GM12875 (cell line): ENCODE measurements around the gene MORN1.

Experiments used
- H3K4me3 ChIP-seq: one replicate; pipeline ENCODE4 v1.5.1; 2011; ENCODE audit warnings: low read depth, low read length, control low read depth
- CTCF ChIP-seq: IDR thresholded peaks from 2 replicates; pipeline ENCODE4 v1.5.1; 2011; ENCODE audit warnings: low read depth, mild to moderate bottlenecking, control low read depth, inconsistent platforms, low read length, moderate library complexity, borderline replicate concordance; ENCODE audit not compliant: insufficient read depth

MORN1 gene

GRCh38 chr1:2358651-2359640 lies 32.4 kb downstream of the MORN1 start:
- TF ChIP-seq CTCF = no peak

GRCh38 chr1:2358072-2358471 lies 33.3 kb downstream of the MORN1 start:
- no peak overlapping the region for H3K4me3 ChIP-seq
- no peak for TF ChIP-seq CTCF

More at GRCh38 chr1:2358651-2359640, 32.4 kb downstream of the MORN1 start:
- H3K4me3 ChIP-seq = no peak overlapping the region

GRCh38 chr1:2356911-2357845 lies 34.2 kb downstream of the MORN1 start:
- TF ChIP-seq CTCF = no peak
- H3K4me3 ChIP-seq = no peak overlapping the region

- TF ChIP-seq CTCF = no peak
- H3K4me3 ChIP-seq = no peak overlapping the region
These were observed 35.0 kb downstream of the MORN1 start for GRCh38 chr1:2356401-2356800.

GRCh38 chr1:2355373-2356261 lies 35.7 kb downstream of the MORN1 start:
- H3K4me3 ChIP-seq = no peak overlapping the region
- no peak for TF ChIP-seq CTCF
